Testis (tissue), 3 donors: ENCODE measurements around the gene RTN4RL1. TPM values are rescaled to one million over a fixed set of nuclear protein-coding genes. Genes with fewer than 3 reads are reported as not detected.
A peak's percentile ranks its signal among the peaks of the same experiment; 100 is the strongest.

ENCODE experiments used
- DNase-seq: peaks from one replicate; pipeline ENCODE4 v3.0.0-alpha.2; 2019
- H3K27ac ChIP-seq, 2 donors: fragments of 200-600 bp; sonication (generic); one replicate each; pipeline ENCODE4 v1.5.1; 2019
- H3K27me3 ChIP-seq: fragments of 200-600 bp; sonication (generic); one replicate; pipeline ENCODE4 v1.5.1; 2019
- H3K36me3 ChIP-seq: fragments of 200-600 bp; sonication (generic); one replicate; pipeline ENCODE4 v1.5.1; 2017; ENCODE audit warnings: low read depth; ENCODE audit errors: missing control alignments
- H3K4me1 ChIP-seq: fragments of 200-600 bp; sonication (generic); one replicate; pipeline ENCODE4 v1.5.1; 2019
- H3K4me3 ChIP-seq, 2 donors: fragments of 200-600 bp; sonication (generic); one replicate each; pipeline ENCODE4 v1.5.1; 2017 to 2019
- H3K9me3 ChIP-seq: fragments of 200-600 bp; sonication (generic); one replicate; pipeline ENCODE4 v1.5.1; 2017
- POLR2A ChIP-seq: fragments of 450-650 bp; IDR thresholded peaks from one replicate; pipeline ENCODE4 v1.6.1; 2017; ENCODE audit warnings: antibody characterized with exemption, mild to moderate bottlenecking, moderate library complexity
- WGBS, 2 donors: methylation state at CpG; one replicate each; pipeline ENCODE4 v1.1.5; 2018; 5-methylcytosine and 5-hydroxymethylcytosine counted together
- intact Hi-C: fragments of 100-400 bp; cut with DNase I; formaldehyde crosslinking; loops from one replicate; pipeline ENCODE4 v1.15.1; 2023; ENCODE audit warnings: low total_unique reads
- polyA plus RNA-seq: library from polyadenylated mRNA; stranded (reverse); fragments of 350-450 nt; fragmentation: Illumina TruSeq; extraction: RNeasy Lipid Tissue Mini Kit (QIAGEN cat#74804); gene quantifications from one replicate; pipeline ENCODE4 v1.2.3, GENCODE V29; 2014; ENCODE audit warnings: low read depth, low replicate concordance; ENCODE audit not compliant: insufficient read depth
- total RNA-seq, 2 donors: library from RNA; depleted of rRNA; stranded (reverse); fragments of >200 nt; gene quantifications; one replicate each; pipeline ENCODE4 v1.2.3, GENCODE V29; 2016
- TF ChIP-seq, protein P1 (sequence below), 3 experiments: fragments of 450-650 bp in 2 of 3; fragments of 200-600 bp in 1 of 3; sonication (generic) in 1 of 3; IDR thresholded peaks; one replicate each; pipeline ENCODE4 v1.5.1; 2016 to 2019; ENCODE audit warnings: antibody characterized with exemption in 3 of 3, mild to moderate bottlenecking in 2 of 3, moderate library complexity in 1 of 3

The RTN4RL1 gene
- total and polyA plus RNA-seq, 3 donors from 2014 or later, result 1.7 to 1.8 (median 1.8) TPM

DNA sequence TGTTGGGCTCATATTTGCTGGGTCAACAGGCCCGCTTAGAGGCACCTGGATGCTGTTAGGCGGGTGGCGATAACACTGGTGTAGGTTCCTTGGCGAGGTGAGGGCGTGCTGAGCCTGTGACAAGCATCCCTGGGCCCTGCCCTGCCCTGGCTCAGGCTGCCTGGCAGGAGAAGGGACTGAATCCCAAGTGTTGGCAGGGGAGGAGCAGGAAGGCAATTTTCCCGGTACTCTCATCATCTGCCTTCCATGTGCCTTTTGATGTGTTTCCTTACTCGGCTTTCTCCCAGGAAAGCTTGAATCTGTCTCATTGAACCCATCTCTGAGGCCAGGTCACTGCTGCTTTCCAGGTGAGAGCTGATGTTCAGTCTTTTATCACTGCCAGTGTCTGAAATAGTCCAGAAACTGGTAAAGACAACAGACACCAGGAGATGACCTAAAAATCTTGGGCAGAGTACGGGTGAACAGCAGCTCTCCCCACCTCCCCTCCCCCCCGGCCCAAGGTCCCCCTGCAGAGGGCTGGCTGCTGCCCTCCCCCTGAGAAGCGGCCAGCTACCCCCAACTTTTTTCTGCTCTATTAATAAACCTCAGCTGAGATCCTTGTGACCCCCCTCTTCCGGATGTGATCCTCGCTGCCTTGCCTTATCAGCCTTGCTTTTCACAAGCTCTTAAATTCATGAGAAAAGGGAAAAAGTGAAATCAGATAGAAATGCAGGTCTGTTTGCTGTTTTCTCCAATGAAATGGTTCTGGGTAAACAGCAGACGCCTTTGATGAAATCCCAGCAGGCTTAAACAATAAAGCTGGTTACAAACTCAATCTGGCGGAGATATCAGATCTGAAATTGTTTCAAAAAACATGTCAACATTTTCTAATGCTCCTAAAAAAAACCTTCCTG is 29.0 kb downstream of the RTN4RL1 start:
- no peak for TF ChIP-seq POLR2A
- TF ChIP-seq, protein P1, sequence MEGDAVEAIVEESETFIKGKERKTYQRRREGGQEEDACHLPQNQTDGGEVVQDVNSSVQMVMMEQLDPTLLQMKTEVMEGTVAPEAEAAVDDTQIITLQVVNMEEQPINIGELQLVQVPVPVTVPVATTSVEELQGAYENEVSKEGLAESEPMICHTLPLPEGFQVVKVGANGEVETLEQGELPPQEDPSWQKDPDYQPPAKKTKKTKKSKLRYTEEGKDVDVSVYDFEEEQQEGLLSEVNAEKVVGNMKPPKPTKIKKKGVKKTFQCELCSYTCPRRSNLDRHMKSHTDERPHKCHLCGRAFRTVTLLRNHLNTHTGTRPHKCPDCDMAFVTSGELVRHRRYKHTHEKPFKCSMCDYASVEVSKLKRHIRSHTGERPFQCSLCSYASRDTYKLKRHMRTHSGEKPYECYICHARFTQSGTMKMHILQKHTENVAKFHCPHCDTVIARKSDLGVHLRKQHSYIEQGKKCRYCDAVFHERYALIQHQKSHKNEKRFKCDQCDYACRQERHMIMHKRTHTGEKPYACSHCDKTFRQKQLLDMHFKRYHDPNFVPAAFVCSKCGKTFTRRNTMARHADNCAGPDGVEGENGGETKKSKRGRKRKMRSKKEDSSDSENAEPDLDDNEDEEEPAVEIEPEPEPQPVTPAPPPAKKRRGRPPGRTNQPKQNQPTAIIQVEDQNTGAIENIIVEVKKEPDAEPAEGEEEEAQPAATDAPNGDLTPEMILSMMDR (IDR thresholded peaks at IDR 0.05), result no peak
- intact Hi-C loops, result no loop called here
- H3K36me3 ChIP-seq, result no peaks in the 10 kb centered on the region
- H3K9me3 ChIP-seq, result no peaks in the 10 kb centered on the region
- DNase-seq, result no peak
- H3K27me3 ChIP-seq, result no peaks in the 10 kb centered on the region
- no peak overlapping the region for H3K4me3 ChIP-seq
- H3K27ac ChIP-seq, result peak overlapping the region in 1 of 2 donors; percentile 79
- peaks cover 48% of the 10 kb centered on the region for H3K4me1 ChIP-seq
- WGBS, 2 donors, result 64 to 77% methylated on average over 13 to 14 of the region's 14 CpGs

DNA sequence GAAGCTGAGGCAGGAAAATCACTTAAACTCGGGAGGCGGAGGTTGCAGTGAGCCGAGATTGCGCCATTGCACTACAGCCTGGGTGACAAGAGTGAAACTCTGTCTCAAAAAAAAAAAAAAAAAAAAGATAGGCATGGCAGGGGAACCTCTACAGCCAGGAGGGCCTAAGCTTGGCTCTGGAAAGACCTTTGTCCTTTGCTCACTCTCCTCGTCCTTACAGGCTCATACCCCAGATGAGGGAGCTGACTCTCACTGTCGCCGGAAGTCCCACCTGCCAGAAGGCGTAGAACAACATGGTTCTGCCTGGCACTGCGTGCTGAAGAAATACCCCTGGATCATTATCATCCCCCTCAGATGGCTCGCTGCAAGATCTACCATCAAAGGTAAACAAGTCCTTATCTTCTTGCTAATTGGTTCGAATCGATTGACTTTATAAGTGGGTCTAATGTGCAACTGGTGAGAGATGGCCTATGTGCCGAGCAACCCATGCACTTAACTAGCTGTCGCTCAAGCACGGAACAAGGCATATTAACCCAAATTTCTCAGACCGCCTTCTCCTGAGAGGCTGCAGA is 29.7 kb downstream of the RTN4RL1 start:
- H3K9me3 ChIP-seq, result no peaks in the 10 kb centered on the region
- intact Hi-C loops, result no loop called here
- H3K27ac ChIP-seq, result no peak overlapping the region
- DNase-seq, result no peak
- no peaks in the 10 kb centered on the region for H3K36me3 ChIP-seq
- no peaks in the 10 kb centered on the region for H3K27me3 ChIP-seq
- WGBS, 2 donors, result 94 to 98% methylated on average over 16 of the region's 16 CpGs
- H3K4me1 ChIP-seq, result peaks cover 44% of the 10 kb centered on the region
- no peak for TF ChIP-seq POLR2A
- TF ChIP-seq, protein P1 (IDR thresholded peaks at IDR 0.05), result no peak
- no peak overlapping the region for H3K4me3 ChIP-seq

DNA sequence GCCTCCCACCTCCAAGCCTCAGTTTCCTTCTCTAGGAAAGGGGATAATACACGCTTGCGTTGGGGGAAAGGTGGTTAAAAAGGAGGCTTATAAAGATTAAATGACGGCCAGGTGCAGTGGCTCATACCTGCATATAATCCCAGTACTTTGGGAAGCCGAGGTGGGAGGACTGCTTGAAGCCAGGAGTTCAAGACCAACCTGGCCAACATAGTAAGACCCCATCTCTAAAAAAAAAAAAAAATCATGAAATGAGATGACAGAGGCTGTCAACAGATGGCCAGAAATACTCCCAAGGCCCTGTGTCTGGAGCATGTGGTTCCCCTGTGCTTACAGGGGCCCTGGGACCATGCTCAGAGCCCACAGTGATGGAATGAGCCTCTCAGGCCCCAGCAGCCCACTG is 30.4 kb downstream of the RTN4RL1 start:
- TF ChIP-seq, protein P1 (IDR thresholded peaks at IDR 0.05), result no peak
- no peak for TF ChIP-seq POLR2A
- Histone ChIP-seq H3K4me1 (peaks cover 37% of the 10 kb centered on the region), H3K4me3 (no peak overlapping the region), H3K27me3 (no peaks in the 10 kb centered on the region), H3K27ac (no peak overlapping the region), H3K9me3 (no peaks in the 10 kb centered on the region), H3K36me3 (no peaks in the 10 kb centered on the region)
- intact Hi-C loops, result no loop called here
- DNase-seq, result no peak
- WGBS, 2 donors, result 86 to 97% methylated on average over 4 of the region's 4 CpGs

DNA sequence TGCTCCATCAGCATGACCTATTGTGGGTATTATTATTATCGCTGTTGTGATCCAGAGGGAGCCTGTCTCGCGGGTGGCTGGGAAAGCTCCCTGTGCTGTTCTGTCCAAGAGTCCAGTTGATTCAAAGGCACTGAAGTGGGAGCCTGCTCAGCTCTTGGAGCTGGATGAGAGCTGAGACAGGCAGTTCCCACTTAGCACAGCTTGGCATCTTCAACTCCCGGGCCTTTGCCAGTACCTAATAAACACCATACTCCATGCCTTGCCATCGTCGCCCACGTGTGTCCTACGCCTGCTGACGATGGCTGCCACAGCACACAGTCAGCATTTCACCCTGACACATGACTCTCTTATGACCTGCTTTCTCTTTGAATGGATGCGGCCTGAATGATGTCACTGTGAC is 32.6 kb downstream of the RTN4RL1 start:
- TF ChIP-seq, protein P1 (IDR thresholded peaks at IDR 0.05), result no peak
- TF ChIP-seq POLR2A, result no peak
- H3K4me3 ChIP-seq, result no peak overlapping the region
- peaks cover 19% of the 10 kb centered on the region for H3K4me1 ChIP-seq
- WGBS, 2 donors, result 76 to 79% methylated on average over 5 to 10 of the region's 10 CpGs
- no peaks in the 10 kb centered on the region for H3K9me3 ChIP-seq
- DNase-seq, result no peak
- intact Hi-C loops, result no loop called here
- no peak overlapping the region for H3K27ac ChIP-seq
- H3K27me3 ChIP-seq, result no peaks in the 10 kb centered on the region
- H3K36me3 ChIP-seq, result no peaks in the 10 kb centered on the region
